Thyroid gland (tissue), 4 donors: ENCODE data around the gene NPTN. TPM values are rescaled to one million over a fixed set of nuclear protein-coding genes. Genes with fewer than 3 reads are reported as not detected.

ENCODE experiments used
- DNase-seq, 2 donors: peaks; one replicate each; pipeline ENCODE4 v3.0.0-alpha.2; 2019
- H3K27ac ChIP-seq, 3 donors: fragments of 200-600 bp; sonication (generic); 1 replicate in 2 of 3; 2 replicates in 1 of 3; pipeline ENCODE4 v1.5.1; 2016 to 2019; ENCODE audit warnings: mild to moderate bottlenecking in 1 of 3, moderate library complexity in 1 of 3
- H3K27me3 ChIP-seq: fragments of 200-600 bp; sonication (generic); one replicate; pipeline ENCODE4 v1.5.1; 2019
- H3K36me3 ChIP-seq, 2 donors: fragments of 200-600 bp; sonication (generic); one replicate each; pipeline ENCODE4 v1.5.1; 2016 to 2019
- H3K4me1 ChIP-seq, 2 donors: fragments of 200-600 bp; sonication (generic); one replicate each; pipeline ENCODE4 v1.5.1; 2017 to 2019
- H3K4me3 ChIP-seq, 3 donors: fragments of 200-600 bp; sonication (generic); replicated peaks in 1 of 3; 1 replicate in 2 of 3; 2 replicates in 1 of 3; pipeline ENCODE4 v1.5.1; 2016; ENCODE audit warnings: mild to moderate bottlenecking in 1 of 3
- H3K9me3 ChIP-seq: fragments of 200-600 bp; sonication (generic); one replicate; pipeline ENCODE4 v1.5.1; 2017
- CTCF ChIP-seq, 6 experiments: fragments of 200-600 bp in 3 of 6; fragments of 450-650 bp in 3 of 6; sonication (generic) in 3 of 6; IDR thresholded peaks; one replicate each; pipeline ENCODE4 v1.5.1; 2016 to 2019; ENCODE audit warnings: antibody characterized with exemption in 6 of 6, mild to moderate bottlenecking in 2 of 6, inconsistent platforms in 1 of 6, moderate library complexity in 1 of 6
- POLR2A ChIP-seq, 2 donors: fragments of 450-650 bp; IDR thresholded peaks; one replicate each; pipeline ENCODE4 v1.6.1; 2017; ENCODE audit warnings: antibody characterized with exemption in 2 of 2, mild to moderate bottlenecking in 2 of 2, moderate library complexity in 1 of 2
- WGBS, 2 donors: methylation state at CpG; one replicate each; pipeline ENCODE4 v1.1.5; 2017; 5-methylcytosine and 5-hydroxymethylcytosine counted together
- intact Hi-C: fragments of 100-400 bp; cut with DNase I; formaldehyde crosslinking; loops from one replicate; pipeline ENCODE4 v1.15.1; 2023
- total RNA-seq, 4 donors: library from RNA; depleted of rRNA; stranded (reverse); fragments of >200 nt; gene quantifications; one replicate each; pipeline ENCODE4 v1.2.3, GENCODE V29; 2016

Gene NPTN
- total RNA-seq, 4 donors from 2014 or later: 86.7 to 134 (median 124) TPM

- TF ChIP-seq POLR2A (IDR thresholded peaks at IDR 0.05): no peak
- TF ChIP-seq CTCF (IDR thresholded peaks at IDR 0.05): no peak
- Histone ChIP-seq H3K4me1 (peaks cover 4 to 7% of the 10 kb centered on the region in 2 donors), H3K9me3 (no peaks in the 10 kb centered on the region), H3K36me3 (no peaks in the 10 kb centered on the region), H3K27me3 (no peaks in the 10 kb centered on the region), H3K27ac (no peak overlapping the region), H3K4me3 (no peak overlapping the region)
- DNase-seq: peak in 1 of 2 donors; percentile 25
- 23 to 47% methylated on average over 2 of the region's 2 CpGs for WGBS, 2 donors
- intact Hi-C loops: loop anchor here (5.0 kb wide), 1 partner anchor 75 kb away; no protein-coding TSS in a partner anchor
Measured at GRCh38 chr15:73637527-73637926, 4.3 kb upstream of the NPTN start.

GRCh38 chr15:73633991-73634495 lies 854 bp upstream of the NPTN start:
- peak overlapping the region; percentile 82 to 92 (median 85) for H3K27ac ChIP-seq
- no peaks in the 10 kb centered on the region for H3K27me3 ChIP-seq
- intact Hi-C loops: no loop called here
- peaks cover 31 to 35% of the 10 kb centered on the region in 2 donors for H3K4me1 ChIP-seq
- DNase-seq: no peak
- WGBS, 2 donors: 62 to 76% methylated on average over 6 of the region's 6 CpGs
- no peaks in the 10 kb centered on the region for H3K36me3 ChIP-seq
- no peak overlapping the region for H3K4me3 ChIP-seq
- TF ChIP-seq CTCF (IDR thresholded peaks at IDR 0.05) (no peak), POLR2A (IDR thresholded peaks at IDR 0.05) (no peak)
- H3K9me3 ChIP-seq: no peaks in the 10 kb centered on the region

- Histone ChIP-seq H3K9me3 (no peaks in the 10 kb centered on the region), H3K27me3 (no peaks in the 10 kb centered on the region), H3K4me3 (peak overlapping the region in 2 of 3 donors; percentile 43 to 95), H3K27ac (peak overlapping the region; percentile 84 to 95 (median 92)), H3K36me3 (no peaks in the 10 kb centered on the region), H3K4me1 (peaks cover 38% of the 10 kb centered on the region in 2 donors)
- intact Hi-C loops: no loop called here
- TF ChIP-seq CTCF (IDR thresholded peaks at IDR 0.05): no peak
- TF ChIP-seq POLR2A (IDR thresholded peaks at IDR 0.05): no peak
- no peak for DNase-seq
- WGBS, 2 donors: 0 to 1% methylated on average over 17 to 31 of the region's 40 CpGs
Measured at GRCh38 chr15:73632670-73633058, 525 bp downstream of the NPTN start.

GRCh38 chr15:73631915-73632669 lies 1.1 kb downstream of the NPTN start:
- Histone ChIP-seq H3K27ac (peak overlapping the region; percentile 84 to 95 (median 92)), H3K36me3 (no peaks in the 10 kb centered on the region), H3K27me3 (no peaks in the 10 kb centered on the region), H3K4me3 (peak overlapping the region in 2 of 3 donors; percentile 43 to 95), H3K4me1 (peaks cover 34 to 38% of the 10 kb centered on the region in 2 donors), H3K9me3 (no peaks in the 10 kb centered on the region)
- intact Hi-C loops: no loop called here
- DNase-seq: peak; percentile 21 to 26
- 16 to 20% methylated on average over 6 of the region's 6 CpGs for WGBS, 2 donors
- TF ChIP-seq POLR2A (IDR thresholded peaks at IDR 0.05) (peak in 1 of 2 donors; percentile 36), CTCF (IDR thresholded peaks at IDR 0.05) (no peak)

- Histone ChIP-seq H3K27me3 (no peaks in the 10 kb centered on the region), H3K36me3 (no peaks in the 10 kb centered on the region), H3K27ac (peak overlapping the region in 1 of 3 donors; percentile 95), H3K4me3 (no peak overlapping the region), H3K9me3 (no peaks in the 10 kb centered on the region), H3K4me1 (peaks cover 40 to 47% of the 10 kb centered on the region in 2 donors)
- intact Hi-C loops: no loop called here
- WGBS, 2 donors: 55% methylated on average over 4 of the region's 4 CpGs
- TF ChIP-seq POLR2A (IDR thresholded peaks at IDR 0.05): no peak
- no peak for TF ChIP-seq CTCF (IDR thresholded peaks at IDR 0.05)
- DNase-seq: no peak
Measured at GRCh38 chr15:73630921-73631362, 2.2 kb downstream of the NPTN start.
